K562 treated with DMSO at 1 percent for 4 hours (cell line): ENCODE results near the gene MTHFS. TPM values are rescaled to one million over a fixed set of nuclear protein-coding genes. Genes with fewer than 3 reads are reported as not detected.

Source experiments
- total RNA-seq: library from RNA; unstranded; fragments of 300-600 nt; gene quantifications from 2 replicates; pipeline ENCODE4 v1.2.3, GENCODE V29; 2022; ENCODE audit not compliant: insufficient read depth

The MTHFS gene
- total RNA-seq, result 57.3 and 65.1 TPM in 2 replicates

GRCh38 chr15:79896634-79897379 is at the start of gene MTHFS:
Gene MTHFS, minus strand, starts transcription at chr15:79897014. Its CDS starts 26 bp downstream, at chr15:79896988.

Other genes starting within 250 kb of the MTHFS start
- not detected in 2 replicates for gene BCL2A1, start 74.2 kb upstream of the MTHFS start, total RNA-seq
- gene ZFAND6, start 162.7 kb upstream of the MTHFS start, total RNA-seq, result 77.2 and 99.1 TPM in 2 replicates